GM19351 (cell line): ENCODE data around the gene IQSEC3.

Experiments used
- ATAC-seq: cut with Tn5 transposase; IDR thresholded peaks from one replicate; pipeline ENCODE4 v1.9.1; 2021; ENCODE audit warnings: mild to moderate bottlenecking, moderate library complexity; ENCODE audit not compliant: unreplicated experiment

The IQSEC3 gene

GRCh38 chr12:195951-196350 lies 129.4 kb downstream of the IQSEC3 start:
- ATAC-seq, result no peak

- no peak for ATAC-seq
Measured at GRCh38 chr12:196436-196835, 129.9 kb downstream of the IQSEC3 start.

- no peak for ATAC-seq
Measured at GRCh38 chr12:197347-197746, 130.8 kb downstream of the IQSEC3 start.

- no peak for ATAC-seq
Measured at GRCh38 chr12:197911-198695, 131.5 kb downstream of the IQSEC3 start.

GRCh38 chr12:198705-199104 lies 132.1 kb downstream of the IQSEC3 start:
- no peak for ATAC-seq

- ATAC-seq, result no peak
Measured at GRCh38 chr12:201361-201760, 134.8 kb downstream of the IQSEC3 start.

GRCh38 chr12:202081-202731 lies 135.6 kb downstream of the IQSEC3 start:
- ATAC-seq, result no peak

GRCh38 chr12:203074-203461 lies 136.5 kb downstream of the IQSEC3 start:
- ATAC-seq, result no peak

GRCh38 chr12:203462-204260 lies 137.1 kb downstream of the IQSEC3 start:
- no peak for ATAC-seq

- ATAC-seq, result no peak
Measured at GRCh38 chr12:204261-204678, 137.7 kb downstream of the IQSEC3 start.

GRCh38 chr12:205026-205425 lies 138.5 kb downstream of the IQSEC3 start:
- no peak for ATAC-seq

- no peak for ATAC-seq
Measured at GRCh38 chr12:206746-207440, 140.3 kb downstream of the IQSEC3 start.

GRCh38 chr12:207804-208203 lies 141.2 kb downstream of the IQSEC3 start:
- ATAC-seq, result no peak

GRCh38 chr12:208813-209212 lies 142.2 kb downstream of the IQSEC3 start:
- ATAC-seq, result no peak

GRCh38 chr12:209246-209645 lies 142.7 kb downstream of the IQSEC3 start:
- ATAC-seq, result no peak

GRCh38 chr12:209851-210250 lies 143.3 kb downstream of the IQSEC3 start:
- no peak for ATAC-seq

GRCh38 chr12:210277-211141 lies 143.9 kb downstream of the IQSEC3 start:
- no peak for ATAC-seq

- no peak for ATAC-seq
Measured at GRCh38 chr12:211142-211465, 144.5 kb downstream of the IQSEC3 start.

GRCh38 chr12:211639-212414 lies 145.3 kb downstream of the IQSEC3 start:
- no peak for ATAC-seq

GRCh38 chr12:212415-212714 lies 145.8 kb downstream of the IQSEC3 start:
- ATAC-seq, result no peak
